Effector CD4-positive, alpha-beta T cell (primary cell): Measurements from ENCODE around the gene PRKRA.
"Not testable (repeated sequence)": the region's sequence is repeated elsewhere in the genome, so short reads cannot be mapped to it uniquely, and the experiment has no call there.

Experiments used
- DNase-seq: peaks from one replicate; pipeline ENCODE4 v3.0.0-alpha.2; 2020

The PRKRA gene

GRCh38 chr2:178457390-178457886 is 6.5 kb upstream of the PRKRA start:
- no peak for DNase-seq

- DNase-seq = no peak
These were observed 5.0 kb upstream of the PRKRA start for GRCh38 chr2:178455947-178456346.

- no peak for DNase-seq
These were observed 1.9 kb upstream of the PRKRA start for GRCh38 chr2:178452870-178453269.

DNA sequence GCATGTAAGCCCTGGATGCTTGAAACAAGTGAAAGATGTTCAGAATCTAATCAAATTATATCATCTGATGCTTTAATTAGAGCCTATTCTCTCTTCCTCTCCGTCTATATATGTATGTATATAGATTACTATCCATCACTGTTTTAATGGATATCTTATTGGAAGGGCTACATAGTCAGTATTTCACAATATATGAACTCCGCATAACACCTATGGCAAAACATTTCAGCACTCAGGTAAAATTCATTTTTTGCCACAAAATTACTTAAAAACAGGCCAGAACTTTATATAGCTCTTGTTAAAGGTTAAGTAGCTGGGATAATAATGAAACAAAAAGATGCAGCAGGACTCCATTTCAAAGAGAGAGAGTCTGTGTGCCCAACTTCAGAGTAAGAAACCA is 1.4 kb upstream of the PRKRA start:
- no peak for DNase-seq

- peak; percentile 71 for DNase-seq
These were observed 526 bp downstream of the PRKRA start for GRCh38 chr2:178450524-178450773.

GRCh38 chr2:178449700-178450523 is 1.1 kb downstream of the PRKRA start:
- no peak for DNase-seq

DNA sequence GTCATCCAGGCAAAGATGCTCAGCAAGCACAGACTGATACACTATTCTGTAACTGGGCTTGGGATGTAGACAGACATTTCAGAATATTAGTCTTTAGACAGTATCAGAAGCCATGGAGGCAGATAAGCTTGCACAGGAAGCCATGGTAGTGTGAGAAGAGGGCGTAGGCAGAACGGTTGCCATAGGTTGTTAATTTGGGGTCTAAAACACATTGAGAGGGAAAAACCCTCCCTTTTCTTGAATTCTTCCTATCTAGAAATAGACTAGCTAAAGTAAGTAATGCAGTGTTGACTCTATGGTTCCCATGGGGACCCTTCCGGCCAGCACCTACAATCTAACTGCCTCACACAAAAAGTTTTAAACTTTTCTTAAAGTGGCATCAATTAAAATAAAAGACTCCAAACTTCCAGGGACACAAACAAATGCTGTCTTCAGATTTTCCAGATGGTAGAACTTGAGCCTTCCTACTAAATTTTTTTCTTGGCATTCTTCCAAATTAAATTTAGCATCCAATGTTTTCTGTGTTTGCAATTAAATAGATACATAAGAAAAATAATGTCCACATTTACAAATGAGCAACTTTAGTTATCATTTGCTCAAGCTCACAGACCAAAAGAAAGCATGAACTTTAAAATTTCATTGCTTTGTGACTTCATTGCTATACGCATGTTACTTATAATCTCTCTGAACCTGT is 1.9 kb downstream of the PRKRA start:
- no peak for DNase-seq

DNA sequence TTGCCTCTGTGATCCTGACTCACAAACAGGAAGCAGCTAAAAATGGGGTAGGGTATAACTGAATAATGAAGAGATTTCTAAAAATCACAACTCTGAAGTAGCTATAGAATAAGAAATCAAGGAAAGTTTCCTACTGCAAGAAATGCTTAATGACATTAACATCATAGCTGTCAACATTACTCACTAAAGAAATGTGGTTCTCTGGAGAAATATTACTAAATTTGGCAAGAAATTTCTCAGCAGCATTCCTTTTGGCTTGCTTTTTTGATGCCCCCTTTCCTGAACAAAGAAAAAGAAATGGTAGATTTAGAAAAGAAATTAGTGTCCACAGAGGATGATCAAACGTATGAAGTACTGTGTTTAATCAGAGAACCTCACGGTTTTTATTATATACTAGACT is 9.5 kb downstream of the PRKRA start:
- DNase-seq = no peak

DNA sequence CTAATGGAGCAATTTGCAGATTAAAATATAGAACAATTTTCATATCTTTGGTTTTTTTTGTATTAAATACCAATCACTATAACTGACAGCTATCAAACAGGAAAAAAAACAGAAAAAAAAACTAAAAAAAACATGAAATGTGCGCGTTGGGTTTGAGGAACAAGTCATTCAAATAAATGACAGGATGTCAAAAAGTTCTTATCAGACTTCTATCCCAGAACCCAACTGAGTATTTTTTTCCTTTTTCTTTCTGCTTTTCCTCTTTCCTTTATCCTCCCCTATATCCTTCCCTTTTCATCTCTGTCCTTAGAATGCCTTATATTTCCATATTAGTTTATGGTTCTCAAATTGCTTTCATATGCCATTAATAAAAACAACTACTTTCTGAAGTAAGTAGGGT is 14.3 kb downstream of the PRKRA start:
- no peak for DNase-seq

- no peak for DNase-seq
These were observed 21.6 kb downstream of the PRKRA start for GRCh38 chr2:178429336-178429735.

- DNase-seq = no peak
These were observed 22.6 kb downstream of the PRKRA start for GRCh38 chr2:178428396-178428806.

DNA sequence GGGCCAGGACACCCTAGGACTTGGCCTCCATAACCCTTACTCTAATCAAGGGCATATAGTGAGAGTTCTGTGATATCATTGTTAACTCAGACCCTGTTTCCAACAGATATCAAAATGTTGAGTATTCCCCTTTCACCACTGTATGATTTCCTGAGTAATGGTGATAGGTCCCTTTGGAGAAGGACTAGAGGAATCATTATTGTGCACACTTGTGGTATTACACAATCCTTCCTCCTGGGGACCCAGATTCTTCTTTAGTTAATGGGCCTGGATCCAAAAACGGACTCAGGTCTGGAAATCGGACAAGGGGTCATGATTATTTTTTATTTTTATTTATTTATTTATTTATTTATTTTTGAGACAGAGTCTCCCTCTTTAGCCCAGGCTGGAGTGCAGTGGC is 23.5 kb downstream of the PRKRA start:
- no peak for DNase-seq

- DNase-seq = no peak
These were observed 24.6 kb downstream of the PRKRA start for GRCh38 chr2:178426388-178426787.

- DNase-seq = no peak
These were observed 25.6 kb downstream of the PRKRA start for GRCh38 chr2:178425255-178425827.

GRCh38 chr2:178423746-178424145 is 27.2 kb downstream of the PRKRA start:
- not testable (repeated sequence) for DNase-seq

- no peak for DNase-seq
These were observed 28.9 kb downstream of the PRKRA start for GRCh38 chr2:178422097-178422496.

- DNase-seq = no peak
These were observed 30.4 kb downstream of the PRKRA start for GRCh38 chr2:178420463-178420999.

DNA sequence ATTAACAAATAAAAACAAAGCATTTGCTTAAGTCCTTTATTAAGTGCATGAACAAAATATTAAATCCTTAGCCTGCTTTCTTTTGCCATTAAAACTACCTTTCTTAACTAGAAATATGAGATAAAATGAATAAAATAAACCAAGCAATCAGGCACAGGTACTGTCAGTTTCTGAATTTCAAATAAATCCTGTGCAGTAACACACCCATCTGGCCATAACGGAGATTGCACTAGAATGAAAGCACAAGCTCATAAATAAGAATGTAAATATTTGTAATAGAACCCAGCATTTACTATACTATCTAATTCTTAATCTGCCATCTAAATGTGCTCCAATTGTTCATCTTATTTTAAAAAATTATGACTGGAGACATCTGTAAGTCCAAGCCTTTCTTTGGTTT is 31.9 kb downstream of the PRKRA start:
- no peak for DNase-seq

- no peak for DNase-seq
These were observed 32.5 kb downstream of the PRKRA start for GRCh38 chr2:178418426-178418825.

DNA sequence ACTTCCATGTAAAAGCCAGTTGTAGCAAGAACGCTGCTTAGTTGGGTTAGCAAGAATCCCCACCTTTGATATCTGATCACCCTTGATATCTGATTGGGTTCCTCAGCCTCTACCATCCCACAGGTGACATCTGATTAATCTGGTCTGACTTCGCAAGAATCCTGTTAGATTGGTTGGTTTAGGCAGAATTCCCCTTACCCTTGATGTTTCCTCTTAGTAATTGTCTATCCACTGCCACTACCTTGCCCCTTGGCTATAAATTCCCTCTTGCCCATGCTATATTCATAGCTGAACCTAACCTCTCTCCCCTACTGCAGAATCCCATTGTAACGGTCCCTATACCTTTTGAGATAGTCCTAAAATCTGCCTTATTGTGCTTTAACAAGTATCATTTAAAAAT is 33.1 kb downstream of the PRKRA start:
- no peak for DNase-seq

GRCh38 chr2:178415979-178416378 is 35.0 kb downstream of the PRKRA start:
- no peak for DNase-seq

GRCh38 chr2:178414266-178415247 is 36.4 kb downstream of the PRKRA start:
- peak; percentile 63 for DNase-seq
